ENCODE measurements around the gene PCBP3.

GRCh38 chr21:45852886-45853400 lies 209.4 kb downstream of the PCBP3 start:
- TF ChIP-seq POLR2A (IDR thresholded peaks at IDR 0.05), result no peak
- TF ChIP-seq CTCF (IDR thresholded peaks at IDR 0.05 in 4 of 5, conservative IDR thresholded peaks at IDR 0.05 in 1 of 5), result no peak

All from gastrocnemius medialis (tissue), 4 donors.